ENCODE measurements around the gene TEPSIN.

Gene TEPSIN

DNA sequence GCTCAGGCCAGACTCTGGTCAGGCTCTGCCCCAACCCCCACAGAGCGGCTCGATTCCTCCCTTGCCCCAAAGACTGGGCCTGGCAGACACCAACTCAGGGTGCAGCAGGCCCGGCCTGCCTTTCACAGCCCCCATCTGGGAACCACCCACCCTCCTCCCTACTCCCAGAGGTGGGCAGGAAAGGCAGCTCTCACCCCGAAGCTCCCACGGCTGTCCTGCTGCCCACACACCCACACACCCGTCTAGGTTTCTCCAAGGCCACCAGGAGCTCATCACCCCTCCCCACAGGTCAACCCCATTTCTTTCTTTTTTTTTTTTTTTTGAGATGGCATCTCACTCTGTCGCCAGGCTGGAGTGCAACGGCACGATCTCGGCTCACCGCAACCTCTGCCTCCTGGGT is 19.9 kb downstream of the TEPSIN start:
- DNase-seq (ENCODE audit: low read depth) = no peak
- H3K4me3 ChIP-seq (ENCODE audit: low read length) = no peak overlapping the region
- TF ChIP-seq, protein P1, sequence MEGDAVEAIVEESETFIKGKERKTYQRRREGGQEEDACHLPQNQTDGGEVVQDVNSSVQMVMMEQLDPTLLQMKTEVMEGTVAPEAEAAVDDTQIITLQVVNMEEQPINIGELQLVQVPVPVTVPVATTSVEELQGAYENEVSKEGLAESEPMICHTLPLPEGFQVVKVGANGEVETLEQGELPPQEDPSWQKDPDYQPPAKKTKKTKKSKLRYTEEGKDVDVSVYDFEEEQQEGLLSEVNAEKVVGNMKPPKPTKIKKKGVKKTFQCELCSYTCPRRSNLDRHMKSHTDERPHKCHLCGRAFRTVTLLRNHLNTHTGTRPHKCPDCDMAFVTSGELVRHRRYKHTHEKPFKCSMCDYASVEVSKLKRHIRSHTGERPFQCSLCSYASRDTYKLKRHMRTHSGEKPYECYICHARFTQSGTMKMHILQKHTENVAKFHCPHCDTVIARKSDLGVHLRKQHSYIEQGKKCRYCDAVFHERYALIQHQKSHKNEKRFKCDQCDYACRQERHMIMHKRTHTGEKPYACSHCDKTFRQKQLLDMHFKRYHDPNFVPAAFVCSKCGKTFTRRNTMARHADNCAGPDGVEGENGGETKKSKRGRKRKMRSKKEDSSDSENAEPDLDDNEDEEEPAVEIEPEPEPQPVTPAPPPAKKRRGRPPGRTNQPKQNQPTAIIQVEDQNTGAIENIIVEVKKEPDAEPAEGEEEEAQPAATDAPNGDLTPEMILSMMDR (conservative IDR thresholded peaks at IDR 0.05; ENCODE audit: low read length) = no peak

DNA sequence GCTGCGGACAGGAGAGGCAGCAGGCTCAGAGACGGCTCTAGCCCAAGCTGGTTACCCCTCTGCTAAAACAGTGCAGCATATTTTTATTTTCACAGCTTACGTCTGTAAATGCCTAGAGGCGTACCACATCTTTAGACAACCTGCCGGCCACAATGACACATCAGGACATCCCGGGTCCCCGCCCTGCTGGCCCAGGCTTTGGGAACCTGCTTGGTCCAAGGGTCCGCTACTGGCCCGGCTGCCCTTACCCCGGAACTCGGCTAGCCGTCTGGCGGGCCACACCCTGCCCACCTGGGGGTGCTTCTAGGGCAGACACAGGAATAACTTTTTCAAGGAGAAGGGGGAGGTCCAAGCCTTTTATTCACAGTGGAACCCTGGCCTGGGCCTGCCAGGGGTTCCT is 20.4 kb downstream of the TEPSIN start:
- TF ChIP-seq, protein P1 (conservative IDR thresholded peaks at IDR 0.05; ENCODE audit: low read length) = no peak
- no peak overlapping the region for H3K4me3 ChIP-seq (ENCODE audit: low read length)
- no peak for DNase-seq (ENCODE audit: low read depth)

DNA sequence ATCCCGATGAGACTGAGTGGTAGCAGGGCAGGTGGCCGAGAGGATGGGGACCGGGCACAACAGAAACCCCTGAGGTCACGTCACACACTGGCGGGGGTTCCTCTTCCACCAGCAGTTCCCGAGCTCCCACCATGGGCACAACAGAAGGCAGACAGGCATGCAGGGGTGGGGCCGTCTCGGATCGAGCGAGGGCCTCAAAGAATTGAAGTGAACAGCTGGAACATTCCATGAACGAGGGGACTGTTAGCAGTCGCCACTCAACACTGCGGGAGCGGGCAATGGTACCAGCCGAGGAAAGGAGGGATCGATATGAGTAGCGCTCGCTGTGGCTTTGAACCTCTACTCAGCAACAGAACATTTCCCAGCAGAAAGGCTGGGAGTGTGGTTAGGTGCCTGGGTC is 21.4 kb downstream of the TEPSIN start:
- TF ChIP-seq, protein P1 (conservative IDR thresholded peaks at IDR 0.05; ENCODE audit: low read length) = no peak
- no peak for DNase-seq (ENCODE audit: low read depth)
- H3K4me3 ChIP-seq (ENCODE audit: low read length) = no peak overlapping the region

DNA sequence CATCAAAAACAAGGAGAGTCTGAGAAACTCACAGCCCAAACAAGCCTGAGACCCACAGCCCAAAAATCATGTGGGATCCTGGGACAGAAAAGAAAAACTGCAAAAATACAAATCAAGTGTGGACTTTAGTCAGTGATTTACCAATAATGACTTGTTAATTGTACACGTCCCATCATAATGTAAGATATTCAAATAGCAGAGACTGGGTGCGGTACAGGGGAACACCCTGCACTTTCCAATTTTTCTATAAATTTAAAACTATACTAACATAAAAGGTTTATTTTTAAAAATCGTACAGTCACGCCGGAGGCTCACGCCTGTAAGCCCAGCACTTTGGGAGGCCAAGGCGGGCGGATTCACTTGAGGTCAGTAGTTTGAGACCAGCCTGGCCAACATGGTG is 24.9 kb downstream of the TEPSIN start:
- no peak overlapping the region for H3K4me3 ChIP-seq (ENCODE audit: low read length)
- DNase-seq (ENCODE audit: low read depth) = no peak
- TF ChIP-seq, protein P1 (conservative IDR thresholded peaks at IDR 0.05; ENCODE audit: low read length) = no peak

DNA sequence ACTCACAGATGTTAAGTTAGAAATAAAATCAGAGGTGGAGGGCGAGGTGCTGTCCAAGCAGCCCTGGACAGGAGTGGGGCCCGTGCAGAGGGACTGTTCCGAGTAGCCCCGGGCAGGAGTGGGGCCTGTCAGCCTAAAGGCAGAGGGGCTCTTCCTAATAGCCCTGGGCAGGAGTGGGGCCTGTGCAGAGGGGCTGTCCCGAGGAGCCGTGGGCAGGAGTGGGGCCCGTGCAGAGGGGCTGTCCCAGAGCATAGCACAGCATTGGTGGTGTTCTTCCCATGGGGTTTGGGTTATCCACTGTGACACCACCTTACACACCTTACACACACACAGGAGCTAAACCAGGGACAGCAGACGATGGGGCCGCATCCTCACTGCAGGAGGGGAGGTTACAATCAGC is 26.5 kb downstream of the TEPSIN start:
- H3K4me3 ChIP-seq (ENCODE audit: low read length) = no peak overlapping the region
- TF ChIP-seq, protein P1 (conservative IDR thresholded peaks at IDR 0.05; ENCODE audit: low read length) = no peak
- no peak for DNase-seq (ENCODE audit: low read depth)

DNA sequence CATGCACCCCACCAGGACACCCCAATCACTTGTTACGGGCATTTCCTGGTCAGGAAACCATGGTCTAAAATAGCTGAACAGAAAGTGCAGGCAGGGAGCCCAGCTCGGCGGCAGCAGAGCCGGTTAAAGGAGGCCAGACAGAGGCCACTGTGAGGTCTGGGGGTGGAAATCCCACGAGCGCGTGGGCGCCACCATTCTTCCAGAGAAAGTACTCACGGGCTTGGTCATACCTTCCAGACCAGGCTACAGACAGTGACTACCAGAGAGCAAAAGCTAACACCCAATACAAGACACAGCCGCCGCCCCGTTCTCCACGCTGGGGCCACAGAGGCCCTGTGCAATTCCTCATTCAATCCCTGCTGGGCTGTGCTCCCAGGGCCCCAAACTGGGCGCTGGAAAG is 28.0 kb downstream of the TEPSIN start:
- H3K4me3 ChIP-seq (ENCODE audit: low read length) = no peak overlapping the region
- TF ChIP-seq, protein P1 (conservative IDR thresholded peaks at IDR 0.05; ENCODE audit: low read length) = no peak
- no peak for DNase-seq (ENCODE audit: low read depth)

DNA sequence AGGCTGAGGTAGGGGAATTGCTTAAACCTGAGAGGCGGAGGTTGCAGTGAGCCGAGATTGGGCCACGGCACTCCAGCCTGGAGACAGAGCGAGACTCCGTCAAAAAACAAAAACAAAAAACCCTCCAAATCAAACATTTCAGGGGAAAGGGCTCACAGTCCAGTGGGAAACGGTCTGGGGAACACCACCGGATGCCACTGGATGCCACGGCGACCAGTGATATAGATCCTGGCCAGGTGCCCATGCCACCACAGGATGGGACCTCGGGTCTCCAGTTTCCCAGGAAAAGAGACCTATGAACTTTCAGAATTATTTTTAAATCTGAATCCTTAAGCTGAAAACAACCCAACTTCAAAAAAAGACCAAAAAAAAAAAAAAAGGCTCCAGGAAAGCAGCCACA is 28.4 kb downstream of the TEPSIN start:
- no peak overlapping the region for H3K4me3 ChIP-seq (ENCODE audit: low read length)
- no peak for DNase-seq (ENCODE audit: low read depth)
- TF ChIP-seq, protein P1 (conservative IDR thresholded peaks at IDR 0.05; ENCODE audit: low read length) = no peak
